Stimulated activated effector memory CD8-positive, alpha-beta T cell treated with anti-CD3 and anti-CD28 coated beads, Interleukin-12 subunit alpha, Interleukin-12 subunit beta, amount 100 ng/mL, for 72 hours (primary cell): ENCODE measurements around the gene UTS2.
A peak's percentile ranks its signal among the peaks of the same experiment; 100 is the strongest.

Experiments
- ATAC-seq: fragments of 150-1000 bp; cut with Tn5 transposase; 2 replicates; pipeline ENCODE4 v1.10.0; 2021
- DNase-seq, 2 donors: peaks; one replicate each; pipeline ENCODE4 v3.0.0; 2021 to 2022; ENCODE audit warnings: low spot score in 2 of 2
- H3K27ac Mint-ChIP-seq: one replicate; pipeline ENCODE4 v1.8.0; 2022; ENCODE audit warnings: mild to moderate bottlenecking, mixed read lengths
- H3K36me3 Mint-ChIP-seq: one replicate; pipeline ENCODE4 v1.8.0; 2022; ENCODE audit warnings: mild to moderate bottlenecking, mixed read lengths
- H3K4me1 Mint-ChIP-seq: one replicate; pipeline ENCODE4 v1.8.0; 2022; ENCODE audit warnings: mixed read lengths
- H3K4me3 Mint-ChIP-seq: one replicate; pipeline ENCODE4 v1.8.0; 2022; ENCODE audit warnings: mild to moderate bottlenecking, mixed read lengths
- H3K9me3 Mint-ChIP-seq: one replicate; pipeline ENCODE4 v1.8.0; 2022; ENCODE audit warnings: mixed read lengths

UTS2 gene

GRCh38 chr1:7871136-7871535 is 18.3 kb upstream of the UTS2 start:
- ATAC-seq (no peak), DNase-seq (no peak)
- no peaks in the 10 kb centered on the region for H3K4me1 Mint-ChIP-seq
- H3K27ac Mint-ChIP-seq = peak overlapping the region; percentile 46
- H3K9me3 Mint-ChIP-seq = no peaks in the 10 kb centered on the region
- H3K4me3 Mint-ChIP-seq = no peak overlapping the region
- H3K36me3 Mint-ChIP-seq = no peaks in the 10 kb centered on the region

DNA sequence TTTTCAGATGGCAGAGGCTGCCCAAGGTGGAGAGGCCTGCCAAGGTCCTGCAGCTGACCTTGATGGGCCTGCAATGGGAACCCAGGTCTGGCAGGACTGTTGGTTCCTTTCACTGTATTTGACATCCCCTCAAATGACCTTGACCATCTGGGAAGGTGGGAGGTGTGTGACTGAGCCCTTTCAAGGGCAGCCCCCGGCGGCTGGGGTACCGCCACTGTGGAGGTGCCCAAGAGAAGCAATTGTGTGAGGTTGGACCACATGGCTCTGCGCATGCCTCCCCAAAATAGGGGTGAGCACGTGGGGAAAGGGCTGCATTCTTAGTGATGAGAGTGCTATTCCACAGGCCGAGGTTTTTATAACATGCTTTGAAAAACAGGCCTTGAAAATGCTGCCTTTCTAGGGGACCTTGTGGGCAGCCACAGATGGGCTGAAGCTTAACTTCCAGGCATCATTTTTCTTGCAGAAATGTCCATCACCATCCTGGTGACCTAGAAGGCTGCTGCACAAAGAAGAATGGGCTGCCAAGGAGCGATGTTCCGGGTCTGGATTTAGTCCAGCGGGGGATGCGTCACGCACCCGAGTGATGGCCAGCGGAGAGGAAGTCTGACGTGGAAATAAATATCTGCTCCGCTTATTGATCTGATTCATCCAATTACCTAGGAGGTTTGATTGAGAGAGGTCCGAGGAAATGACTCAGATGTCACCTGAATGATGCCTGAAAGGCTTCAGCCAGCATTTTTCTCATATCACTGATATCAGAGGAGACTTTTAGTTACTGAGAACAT is 16.5 kb upstream of the UTS2 start:
- no peak overlapping the region for H3K4me3 Mint-ChIP-seq
- no peaks in the 10 kb centered on the region for H3K9me3 Mint-ChIP-seq
- no peaks in the 10 kb centered on the region for H3K36me3 Mint-ChIP-seq
- DNase-seq (no peak), ATAC-seq (no peak)
- no peaks in the 10 kb centered on the region for H3K4me1 Mint-ChIP-seq
- H3K27ac Mint-ChIP-seq = no peak overlapping the region

- no peaks in the 10 kb centered on the region for H3K4me1 Mint-ChIP-seq
- H3K9me3 Mint-ChIP-seq = no peaks in the 10 kb centered on the region
- DNase-seq = no peak
- H3K4me3 Mint-ChIP-seq = no peak overlapping the region
- no peaks in the 10 kb centered on the region for H3K36me3 Mint-ChIP-seq
- ATAC-seq = no peak
- H3K27ac Mint-ChIP-seq = no peak overlapping the region
Observed at GRCh38 chr1:7868070-7868780, 15.4 kb upstream of the UTS2 start.

DNA sequence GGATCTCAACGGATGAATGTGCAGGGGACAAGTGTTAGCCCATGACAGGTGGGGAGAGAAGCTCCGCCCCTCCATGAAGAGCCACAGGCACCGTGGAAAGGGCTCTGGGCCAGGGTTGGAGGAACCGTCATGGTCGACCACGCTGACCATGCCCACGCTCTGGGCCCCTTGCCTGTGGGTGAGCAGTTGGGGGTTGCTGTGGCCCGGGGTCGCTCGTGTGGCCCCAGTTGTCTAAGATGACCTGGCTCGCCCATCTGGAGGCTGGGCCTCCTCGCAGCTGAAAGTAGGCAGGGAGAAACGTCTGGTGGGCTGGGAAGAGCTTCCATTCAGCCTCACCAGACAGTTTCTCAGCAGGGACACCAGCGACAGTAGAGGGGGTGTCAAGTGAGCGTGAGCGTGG is 13.1 kb upstream of the UTS2 start:
- peak overlapping the region; percentile 32 for H3K27ac Mint-ChIP-seq
- DNase-seq = no peak
- H3K36me3 Mint-ChIP-seq = no peaks in the 10 kb centered on the region
- H3K4me1 Mint-ChIP-seq = no peaks in the 10 kb centered on the region
- H3K4me3 Mint-ChIP-seq = no peak overlapping the region
- H3K9me3 Mint-ChIP-seq = no peaks in the 10 kb centered on the region
- no peak for ATAC-seq

GRCh38 chr1:7863756-7864328 is 11.0 kb upstream of the UTS2 start:
- no peak overlapping the region for H3K4me3 Mint-ChIP-seq
- H3K9me3 Mint-ChIP-seq = no peaks in the 10 kb centered on the region
- H3K36me3 Mint-ChIP-seq = no peaks in the 10 kb centered on the region
- ATAC-seq (no peak), DNase-seq (no peak)
- peaks cover 4% of the 10 kb centered on the region for H3K4me1 Mint-ChIP-seq
- no peak overlapping the region for H3K27ac Mint-ChIP-seq

- Mint-ChIP-seq H3K4me1 (peaks cover 4% of the 10 kb centered on the region), H3K27ac (no peak overlapping the region), H3K4me3 (no peak overlapping the region), H3K36me3 (no peaks in the 10 kb centered on the region), H3K9me3 (no peaks in the 10 kb centered on the region)
- DNase-seq = no peak
- no peak for ATAC-seq
Observed at GRCh38 chr1:7862211-7863060, 9.6 kb upstream of the UTS2 start.

DNA sequence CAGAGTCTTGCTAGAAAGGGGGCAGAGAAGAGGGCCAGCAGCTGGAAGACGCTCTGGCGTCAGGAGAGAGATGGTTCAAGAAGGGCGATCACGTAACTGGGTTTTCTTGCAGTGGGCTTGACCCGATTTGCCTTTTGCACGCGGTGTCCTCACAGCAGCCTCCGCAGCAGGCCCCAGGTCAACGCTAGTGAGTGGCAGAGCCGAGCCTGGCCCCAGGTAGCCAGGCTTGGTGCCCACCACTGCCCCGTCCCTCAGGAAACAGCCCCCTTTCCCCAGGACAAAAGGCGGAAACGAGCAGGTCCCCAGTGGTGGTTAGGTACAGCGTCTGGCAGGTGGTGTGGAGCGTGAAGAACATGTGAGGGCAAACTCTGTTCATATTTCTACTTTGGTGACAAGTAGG is 8.6 kb upstream of the UTS2 start:
- Mint-ChIP-seq H3K27ac (no peak overlapping the region), H3K4me1 (peaks cover 4% of the 10 kb centered on the region), H3K36me3 (no peaks in the 10 kb centered on the region), H3K9me3 (no peaks in the 10 kb centered on the region), H3K4me3 (no peak overlapping the region)
- ATAC-seq (no peak), DNase-seq (no peak)

DNA sequence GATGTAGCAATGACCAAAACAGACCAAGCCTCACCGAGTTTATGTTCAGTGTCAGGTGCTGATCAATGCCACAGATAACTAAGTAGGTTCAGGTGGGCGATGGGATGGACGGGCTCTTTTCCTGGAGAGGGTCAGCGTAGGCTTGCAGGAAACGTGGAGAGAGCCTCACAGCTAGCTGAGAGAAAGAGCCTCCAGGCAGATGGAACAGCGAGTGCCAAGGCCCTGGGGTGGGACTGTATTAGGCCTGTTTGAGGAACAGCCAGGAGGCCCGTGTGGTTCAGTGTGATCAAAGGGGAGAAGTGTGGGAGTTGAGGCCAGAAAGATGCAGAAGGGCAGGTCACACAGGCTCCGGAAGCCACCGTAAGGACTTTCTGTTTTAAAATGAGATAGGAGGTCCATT is 7.3 kb upstream of the UTS2 start:
- no peak for DNase-seq
- H3K9me3 Mint-ChIP-seq = no peaks in the 10 kb centered on the region
- no peak for ATAC-seq
- no peaks in the 10 kb centered on the region for H3K36me3 Mint-ChIP-seq
- H3K4me1 Mint-ChIP-seq = peaks cover 4% of the 10 kb centered on the region
- no peak overlapping the region for H3K4me3 Mint-ChIP-seq
- no peak overlapping the region for H3K27ac Mint-ChIP-seq

- Mint-ChIP-seq H3K9me3 (no peaks in the 10 kb centered on the region), H3K27ac (no peak overlapping the region), H3K4me1 (peaks cover 4% of the 10 kb centered on the region), H3K4me3 (no peak overlapping the region), H3K36me3 (no peaks in the 10 kb centered on the region)
- DNase-seq (no peak), ATAC-seq (no peak)
Observed at GRCh38 chr1:7859406-7859805, 6.5 kb upstream of the UTS2 start.

DNA sequence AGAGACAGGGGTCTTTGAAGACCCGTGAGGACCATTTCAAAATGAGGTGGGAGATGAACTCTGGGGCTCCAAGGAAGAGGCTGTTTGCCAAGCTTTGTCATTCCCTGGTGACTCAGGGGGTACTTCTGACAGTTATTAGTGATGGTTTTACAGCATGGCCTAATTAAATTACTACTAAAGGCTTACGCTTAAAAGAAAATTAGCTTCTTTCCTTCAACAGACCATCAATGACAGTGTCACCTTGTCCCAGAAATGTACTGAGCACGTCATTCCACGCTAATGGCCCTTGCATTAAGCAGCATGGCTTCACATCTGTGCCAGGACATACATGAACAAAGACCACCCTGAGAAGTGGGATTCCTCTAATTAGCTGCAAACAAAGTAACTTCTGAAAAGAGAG is 5.1 kb upstream of the UTS2 start:
- no peak for DNase-seq
- no peak overlapping the region for H3K4me3 Mint-ChIP-seq
- H3K36me3 Mint-ChIP-seq = no peaks in the 10 kb centered on the region
- peaks cover 4% of the 10 kb centered on the region for H3K4me1 Mint-ChIP-seq
- no peaks in the 10 kb centered on the region for H3K9me3 Mint-ChIP-seq
- no peak for ATAC-seq
- H3K27ac Mint-ChIP-seq = no peak overlapping the region

DNA sequence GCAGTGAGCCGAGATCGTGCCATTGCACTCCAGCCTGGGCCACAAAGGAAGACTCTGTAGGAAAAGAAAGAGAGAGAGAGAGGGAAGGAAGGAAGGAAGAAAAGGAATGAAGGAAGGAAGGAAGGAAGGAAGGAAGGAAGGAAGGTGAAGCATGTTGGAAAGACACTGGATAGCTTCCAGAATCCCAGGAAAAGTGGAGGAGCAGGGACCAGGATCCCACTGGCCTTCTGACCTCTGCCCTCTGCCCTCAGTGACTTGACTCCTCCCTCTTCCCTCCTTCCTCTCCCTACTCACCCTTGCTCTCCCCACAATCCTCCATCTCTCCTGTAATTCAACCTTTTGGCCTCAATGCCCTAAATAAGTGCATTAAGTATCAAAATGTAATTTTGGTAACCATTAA is 4.1 kb upstream of the UTS2 start:
- DNase-seq (no peak), ATAC-seq (no peak)
- Mint-ChIP-seq H3K27ac (no peak overlapping the region), H3K4me3 (no peak overlapping the region), H3K4me1 (peaks cover 4% of the 10 kb centered on the region), H3K9me3 (no peaks in the 10 kb centered on the region), H3K36me3 (no peaks in the 10 kb centered on the region)

DNA sequence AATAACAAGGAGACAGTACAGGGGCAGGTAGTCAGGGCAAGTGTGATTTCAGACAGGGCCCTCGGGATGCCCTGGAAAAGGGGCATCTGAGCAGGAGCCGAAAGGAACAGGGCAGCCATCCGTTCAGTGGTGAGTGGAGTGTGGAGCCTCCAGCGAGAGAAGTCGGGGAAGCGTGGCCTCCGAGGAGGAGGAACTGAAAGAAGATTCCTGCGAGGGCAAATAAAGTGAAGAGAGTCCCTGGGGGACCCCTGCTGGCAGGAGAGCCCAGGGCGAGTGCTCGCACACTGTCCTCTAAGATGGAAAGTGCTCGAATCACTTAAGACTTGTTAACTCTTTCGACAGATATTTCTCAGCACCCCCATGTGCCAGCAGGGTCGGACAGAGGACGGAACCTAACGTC is 3.5 kb upstream of the UTS2 start:
- no peak overlapping the region for H3K4me3 Mint-ChIP-seq
- no peak for ATAC-seq
- no peaks in the 10 kb centered on the region for H3K9me3 Mint-ChIP-seq
- no peak overlapping the region for H3K27ac Mint-ChIP-seq
- H3K4me1 Mint-ChIP-seq = peaks cover 4% of the 10 kb centered on the region
- H3K36me3 Mint-ChIP-seq = no peaks in the 10 kb centered on the region
- no peak for DNase-seq

- Mint-ChIP-seq H3K27ac (no peak overlapping the region), H3K4me3 (no peak overlapping the region)
Observed at GRCh38 chr1:7853684-7854026, 790 bp upstream of the UTS2 start.

GRCh38 chr1:7850786-7851185 is 2.1 kb downstream of the UTS2 start:
- DNase-seq (no peak), ATAC-seq (no peak)
- no peaks in the 10 kb centered on the region for H3K9me3 Mint-ChIP-seq
- H3K27ac Mint-ChIP-seq = no peak overlapping the region
- no peaks in the 10 kb centered on the region for H3K36me3 Mint-ChIP-seq
- no peaks in the 10 kb centered on the region for H3K4me1 Mint-ChIP-seq
- H3K4me3 Mint-ChIP-seq = no peak overlapping the region

More at GRCh38 chr1:7853684-7854026, 790 bp upstream of the UTS2 start:
- ATAC-seq (no peak), DNase-seq (no peak)
- Mint-ChIP-seq H3K36me3 (no peaks in the 10 kb centered on the region), H3K4me1 (no peaks in the 10 kb centered on the region), H3K9me3 (no peaks in the 10 kb centered on the region)

DNA sequence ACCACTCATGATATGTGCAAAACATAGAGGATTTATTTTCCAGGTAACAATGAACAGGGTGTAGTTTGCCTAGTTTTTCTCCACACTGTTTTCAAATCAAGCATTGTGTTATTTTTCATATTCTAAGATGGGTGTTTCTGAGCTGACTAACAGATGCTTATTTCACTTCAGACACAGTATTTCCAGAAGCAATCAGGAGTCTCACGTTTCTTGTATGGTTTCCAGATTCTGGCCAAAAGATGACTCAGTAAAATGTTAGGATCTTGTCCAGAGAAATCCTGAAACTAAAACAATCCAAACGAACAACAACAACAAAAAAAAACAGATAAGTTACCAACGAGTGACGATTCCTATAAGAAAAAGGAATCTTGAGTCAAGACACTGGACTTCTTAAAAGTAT is 5.3 kb downstream of the UTS2 start:
- no peak for DNase-seq
- no peak for ATAC-seq
- Mint-ChIP-seq H3K36me3 (peaks cover 18% of the 10 kb centered on the region), H3K9me3 (no peaks in the 10 kb centered on the region), H3K4me3 (no peak overlapping the region), H3K4me1 (no peaks in the 10 kb centered on the region), H3K27ac (no peak overlapping the region)
